HepG2 (cell line): Measurements from ENCODE around the gene CACNA1C.

Experiments used
- ARNTL ChIP-seq: sonication (generic); formaldehyde crosslinking; IDR thresholded peaks from 2 replicates; pipeline ENCODE4 v1.4.0; 2020; ENCODE audit warnings: mild to moderate bottlenecking, missing genetic modification reagents
- HMG20B ChIP-seq: conservative IDR thresholded peaks from 2 replicates; pipeline ENCODE4 v1.6.1; 2016; ENCODE audit warnings: missing genetic modification reagents, missing compliant biosample characterization
- HNF4G ChIP-seq, 2 experiments: sonication (generic) in 1 of 2; formaldehyde crosslinking in 1 of 2; IDR thresholded peaks; 2 replicates each; pipeline versions ENCODE4 v1.4.0 to v1.6.1; 2011 to 2020; ENCODE audit warnings: borderline replicate concordance in 2 of 2, low read depth in 2 of 2, mild to moderate bottlenecking in 2 of 2, low read length in 1 of 2, missing genetic modification reagents in 1 of 2, moderate library complexity in 1 of 2
- POLR2A ChIP-seq, 2 experiments: IDR thresholded peaks; 2 replicates each; pipeline ENCODE4 v1.6.1; 2011; ENCODE audit warnings: low read depth in 2 of 2, low read length in 2 of 2, mild to moderate bottlenecking in 1 of 2, moderate library complexity in 1 of 2; ENCODE audit not compliant: insufficient read depth in 1 of 2
- POLR2AphosphoS5 ChIP-seq: IDR thresholded peaks from 2 replicates; pipeline ENCODE4 v1.6.1; 2012; ENCODE audit warnings: low read depth, low read length
- RFX5 ChIP-seq: IDR thresholded peaks from 2 replicates; pipeline ENCODE4 v1.6.1; 2011; ENCODE audit warnings: low read depth, low read length, improper control_type of control experiment
- ZNF121 ChIP-seq: sonication (generic); formaldehyde crosslinking; IDR thresholded peaks from 2 replicates; pipeline ENCODE4 v1.5.0; 2020; ENCODE audit warnings: mild to moderate bottlenecking, missing genetic modification reagents
- ZNF510 ChIP-seq: sonication (generic); formaldehyde crosslinking; IDR thresholded peaks from 2 replicates; pipeline ENCODE4 v1.4.0; 2020; ENCODE audit warnings: low read depth, mild to moderate bottlenecking, missing genetic modification reagents
- TF ChIP-seq, protein P1 (sequence below): sonication (generic); formaldehyde crosslinking; IDR thresholded peaks from 2 replicates; pipeline ENCODE4 v1.9.0; 2021; ENCODE audit warnings: missing genetic modification reagents, borderline replicate concordance
- TF ChIP-seq, protein P2 (sequence below): IDR thresholded peaks from 2 replicates; pipeline ENCODE4 v1.6.1; 2012; ENCODE audit warnings: inconsistent platforms

DNA sequence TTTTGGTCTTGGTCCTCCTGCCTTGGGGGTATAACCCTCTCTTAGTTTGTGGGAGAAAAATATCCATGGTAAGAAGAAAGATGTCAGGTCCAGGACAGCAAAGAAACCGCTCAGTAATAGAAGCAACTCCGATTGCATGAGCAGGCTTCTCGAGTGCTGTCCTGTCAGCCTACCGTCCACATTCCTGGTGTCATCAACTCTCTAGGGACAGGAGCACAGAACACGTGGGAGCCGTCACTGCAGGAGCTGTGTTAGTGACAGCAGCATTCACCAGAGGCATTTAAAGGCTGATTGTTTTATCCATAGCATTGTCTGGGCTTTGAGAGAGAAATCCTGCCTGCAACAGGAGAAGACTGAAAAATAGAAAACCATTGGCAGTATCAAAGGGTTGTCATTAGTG, 244.2 kb downstream of the CACNA1C start:
- TF ChIP-seq HNF4G (IDR thresholded peaks at IDR 0.05; ENCODE audit: borderline replicate concordance, low read depth, low read length) (no peak), HNF4G (CRISPR knock-in tag; IDR thresholded peaks at IDR 0.05; ENCODE audit: borderline replicate concordance, low read depth) (no peak), ARNTL (CRISPR knock-in tag) (no peak), ZNF510 (no peak), HMG20B (CRISPR knock-in tag) (no peak), POLR2AphosphoS5 (no peak), RFX5 (no peak), ZNF121 (CRISPR knock-in tag) (no peak), POLR2A (IDR thresholded peaks at IDR 0.05; ENCODE audit: insufficient read depth in 1 of 2, low read depth in 2 of 2, low read length in 2 of 2) (no peak)
- TF ChIP-seq, protein P1, sequence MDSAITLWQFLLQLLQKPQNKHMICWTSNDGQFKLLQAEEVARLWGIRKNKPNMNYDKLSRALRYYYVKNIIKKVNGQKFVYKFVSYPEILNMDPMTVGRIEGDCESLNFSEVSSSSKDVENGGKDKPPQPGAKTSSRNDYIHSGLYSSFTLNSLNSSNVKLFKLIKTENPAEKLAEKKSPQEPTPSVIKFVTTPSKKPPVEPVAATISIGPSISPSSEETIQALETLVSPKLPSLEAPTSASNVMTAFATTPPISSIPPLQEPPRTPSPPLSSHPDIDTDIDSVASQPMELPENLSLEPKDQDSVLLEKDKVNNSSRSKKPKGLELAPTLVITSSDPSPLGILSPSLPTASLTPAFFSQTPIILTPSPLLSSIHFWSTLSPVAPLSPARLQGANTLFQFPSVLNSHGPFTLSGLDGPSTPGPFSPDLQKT (CRISPR knock-in tag) = no peak
- TF ChIP-seq, protein P2, sequence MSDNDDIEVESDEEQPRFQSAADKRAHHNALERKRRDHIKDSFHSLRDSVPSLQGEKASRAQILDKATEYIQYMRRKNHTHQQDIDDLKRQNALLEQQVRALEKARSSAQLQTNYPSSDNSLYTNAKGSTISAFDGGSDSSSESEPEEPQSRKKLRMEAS = no peak
